ENCODE data around the gene ELMOD1.

ELMOD1 gene

DNA sequence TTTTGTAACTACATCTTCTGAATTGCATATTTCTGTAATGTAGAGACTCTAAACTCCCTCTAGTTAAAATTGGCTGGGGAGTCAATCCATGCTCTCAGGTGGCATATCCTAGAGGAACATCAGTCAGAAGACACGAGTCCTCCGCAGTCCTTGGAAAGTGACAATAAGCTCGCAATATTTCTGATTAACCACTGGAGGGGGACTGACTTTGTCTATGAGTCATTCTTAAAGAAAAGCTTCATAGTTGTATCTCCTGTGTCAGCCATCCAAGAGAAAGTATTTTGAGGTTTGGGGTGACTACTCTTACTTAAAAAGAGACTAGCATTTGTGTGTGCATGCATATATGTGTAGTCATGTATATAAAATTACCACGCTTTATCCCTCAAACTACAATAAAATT is 60.7 kb downstream of the ELMOD1 start:
- peak; percentile 7 for DNase-seq

DNA sequence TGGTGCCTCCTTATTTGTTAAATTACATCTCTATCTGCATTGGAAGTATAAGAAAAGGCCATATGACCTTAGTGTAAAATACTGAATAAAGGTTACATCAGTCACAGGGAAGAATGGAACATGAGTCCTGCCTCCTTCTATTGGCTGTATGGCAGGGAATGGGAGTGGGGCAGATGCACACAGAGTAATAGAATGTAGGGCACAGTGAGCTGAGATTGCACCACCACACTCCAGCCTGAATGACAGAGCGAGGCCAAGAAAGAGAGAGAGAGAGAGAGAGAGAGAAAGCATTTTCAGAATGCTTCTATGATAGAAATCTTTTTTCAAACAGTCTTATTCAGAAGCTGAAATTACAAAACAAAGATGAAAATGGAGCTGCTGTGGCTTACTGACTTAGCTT is 62.1 kb downstream of the ELMOD1 start:
- no peak for DNase-seq

DNA sequence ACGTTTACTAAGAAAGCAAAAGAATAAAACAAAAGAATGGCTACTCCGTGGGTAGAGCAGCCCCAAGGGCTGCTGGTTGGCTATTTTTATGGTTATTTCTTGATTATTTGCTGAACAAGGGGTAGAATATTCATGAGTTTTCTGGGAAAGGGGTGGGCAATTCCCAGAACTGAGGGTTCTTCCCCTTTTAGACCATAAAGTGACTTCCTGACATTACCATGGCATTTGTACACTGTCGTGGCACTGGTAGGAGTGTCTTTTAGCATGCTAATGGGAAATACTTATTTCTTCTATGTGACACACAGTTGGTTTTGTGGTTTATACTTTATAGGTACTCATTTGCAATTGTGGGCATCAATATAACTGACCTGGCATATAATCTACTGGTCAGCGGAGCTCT is 64.7 kb downstream of the ELMOD1 start:
- DNase-seq = no peak

DNA sequence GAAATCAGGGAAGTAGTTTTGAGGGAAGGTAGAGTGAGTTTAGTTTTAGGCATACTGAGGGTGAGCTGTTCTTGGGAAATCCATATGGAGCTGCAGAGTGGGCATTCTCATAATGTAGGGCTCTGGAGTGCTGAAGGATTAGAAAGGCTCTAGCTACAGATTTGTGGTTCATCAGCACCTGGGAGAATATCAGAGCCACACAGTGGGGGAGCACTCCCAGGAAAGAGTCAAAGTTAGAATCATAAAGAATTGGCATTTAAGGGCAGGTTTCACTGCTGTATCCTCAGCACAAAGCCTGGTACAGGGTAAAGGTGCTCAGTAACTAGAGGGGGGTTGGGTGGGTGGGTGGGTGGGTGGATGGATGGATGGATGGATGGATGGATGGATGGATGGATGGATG is 68.4 kb downstream of the ELMOD1 start:
- no peak for DNase-seq

DNA sequence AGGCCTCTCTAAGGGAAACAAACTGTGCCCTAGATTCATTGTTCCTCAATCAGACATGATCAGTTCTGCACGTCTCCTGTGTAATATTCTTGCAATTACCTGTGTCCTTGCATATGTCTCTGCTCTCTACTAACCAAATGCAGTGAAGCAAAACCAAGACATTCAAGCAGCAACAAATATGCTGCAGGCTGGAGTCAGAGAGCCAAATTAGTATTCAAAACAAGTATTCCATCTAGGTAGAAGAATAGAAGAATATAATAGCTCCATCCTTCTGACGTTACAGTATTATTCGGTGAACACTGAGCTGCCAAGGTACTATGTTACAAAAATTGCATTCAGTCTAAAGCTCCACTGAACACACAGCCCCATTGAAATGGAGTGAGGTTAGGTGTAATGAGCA is 69.1 kb downstream of the ELMOD1 start:
- DNase-seq = no peak

DNA sequence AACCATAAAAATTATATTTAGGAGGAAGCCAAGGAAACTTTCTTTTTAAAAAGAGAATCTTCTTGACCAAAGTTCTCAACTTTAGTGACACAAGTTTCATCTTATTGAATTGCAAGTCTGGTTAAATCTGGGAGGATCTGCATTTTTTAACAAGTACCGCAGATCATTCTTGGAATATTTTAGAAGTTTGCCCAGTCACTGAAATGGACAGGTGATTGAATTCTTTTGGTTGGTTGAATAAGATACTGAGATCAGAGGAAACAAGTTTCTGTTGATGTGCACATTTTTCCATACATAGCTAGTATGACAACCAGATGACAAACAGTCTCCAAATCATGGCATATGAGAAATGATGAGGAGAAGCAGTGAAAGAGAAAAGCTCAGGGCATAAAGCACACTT is 70.7 kb downstream of the ELMOD1 start:
- DNase-seq = no peak

DNA sequence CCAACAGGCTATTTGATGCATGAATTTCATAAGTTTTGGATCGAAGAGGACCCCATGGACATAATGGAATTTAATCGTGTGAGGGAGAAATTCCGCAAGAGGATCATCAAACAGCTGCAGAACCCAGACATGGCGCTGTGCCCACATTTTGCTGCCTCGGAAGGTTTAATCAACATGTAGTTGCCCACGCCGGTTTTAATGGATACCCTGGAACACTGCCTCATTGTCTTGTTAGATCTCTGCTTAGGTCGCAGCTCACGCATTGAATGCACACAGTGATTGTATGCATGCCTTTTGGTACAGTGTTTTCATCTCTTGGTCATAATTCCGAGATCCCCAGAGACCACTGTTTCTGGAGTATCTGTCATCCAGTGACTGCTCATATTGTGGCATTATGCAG is 74.1 kb downstream of the ELMOD1 start:
- no peak for DNase-seq

DNA sequence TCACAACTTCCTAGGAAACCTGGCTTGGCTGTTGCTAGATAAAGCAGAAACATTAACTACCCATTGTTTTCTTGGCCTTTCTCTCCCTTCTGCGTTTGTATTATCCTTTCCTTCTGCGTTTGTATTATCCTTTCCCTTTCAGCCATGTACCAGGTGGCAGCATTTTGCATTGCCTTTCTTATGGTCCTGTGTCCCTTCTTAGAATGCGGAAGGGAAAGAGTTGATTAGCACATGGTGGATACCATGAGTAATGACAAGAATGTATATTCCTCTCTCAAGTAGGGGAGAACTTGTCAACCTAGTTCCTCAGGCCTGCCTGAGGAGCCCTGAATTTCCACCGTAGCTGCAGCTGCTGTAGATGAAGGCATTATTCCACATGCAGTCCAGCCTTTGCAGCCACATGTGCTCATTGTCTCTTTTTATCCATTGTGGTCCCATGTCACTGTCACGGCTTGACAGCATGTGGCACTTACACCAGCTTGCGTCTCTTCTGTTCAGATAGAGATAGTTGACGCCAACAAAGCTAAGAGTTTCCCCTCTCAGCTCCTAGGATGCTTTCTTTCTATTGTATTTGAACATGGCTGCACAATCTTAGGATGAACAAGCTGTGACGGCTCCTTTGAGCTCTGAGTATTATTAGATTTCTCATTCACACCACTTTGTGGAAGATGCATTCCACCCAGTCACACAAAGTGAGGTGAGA is 76.1 kb downstream of the ELMOD1 start:
- no peak for DNase-seq

DNA sequence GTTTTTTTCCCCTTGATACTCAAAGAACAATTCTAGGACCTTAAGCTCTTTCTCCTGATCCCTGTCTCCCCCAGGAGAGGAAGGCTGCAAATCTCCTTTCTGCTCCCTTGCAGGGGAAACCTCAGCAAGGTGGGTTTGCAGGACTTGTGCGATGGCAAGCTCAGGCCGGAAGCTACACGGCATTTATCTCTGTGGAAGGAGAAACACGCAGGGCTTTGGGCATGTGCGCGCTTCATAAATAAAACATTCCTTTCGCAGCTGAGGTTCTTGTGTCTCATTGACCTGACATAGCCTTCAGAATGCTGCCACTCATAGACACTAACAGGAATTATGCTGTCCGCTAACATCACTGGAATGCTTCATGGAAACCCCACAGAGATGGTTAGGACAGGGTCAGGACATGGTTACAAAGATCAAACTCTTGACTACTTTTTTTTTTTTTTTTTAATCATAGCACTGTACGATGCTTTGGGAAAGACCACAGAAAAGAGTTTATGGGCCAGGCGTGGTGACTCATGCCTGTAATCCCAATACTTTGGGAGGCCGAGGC is 78.3 kb downstream of the ELMOD1 start:
- DNase-seq = no peak

DNA sequence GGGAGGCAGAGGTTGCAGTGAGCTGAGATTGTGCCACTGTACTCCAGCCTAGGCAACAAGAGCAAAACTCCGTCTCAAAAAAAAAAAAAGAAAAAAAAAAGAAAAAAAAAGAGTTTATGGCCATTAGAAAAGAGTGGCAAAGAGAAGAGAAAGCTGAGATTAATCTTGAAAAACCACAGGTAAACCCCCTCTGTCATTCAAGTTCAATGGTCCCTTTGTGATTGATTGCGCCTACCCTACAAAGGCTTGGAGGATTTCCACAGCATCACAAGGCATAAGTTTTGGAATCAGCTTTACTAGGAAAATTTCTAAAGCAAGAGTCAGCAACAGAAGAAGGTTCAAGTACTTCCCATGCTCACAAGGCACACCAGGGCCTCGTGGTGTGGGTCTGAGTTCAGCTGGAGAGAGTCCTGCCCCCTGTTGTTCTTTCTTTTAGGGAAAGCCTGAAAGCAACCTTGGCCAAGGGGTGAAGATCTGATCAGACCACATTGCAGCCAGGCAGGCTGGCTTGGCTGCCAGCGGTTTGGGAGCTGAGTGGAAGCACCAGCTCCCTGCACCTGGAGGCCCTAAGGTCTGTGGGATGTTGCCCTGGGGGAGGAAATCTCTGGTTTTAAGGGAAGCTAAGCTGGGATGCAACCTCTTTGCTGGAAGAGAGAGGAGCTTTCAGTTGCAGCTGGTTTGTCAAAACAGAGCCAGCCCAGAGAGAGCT is 79.1 kb downstream of the ELMOD1 start:
- DNase-seq = no peak

DNA sequence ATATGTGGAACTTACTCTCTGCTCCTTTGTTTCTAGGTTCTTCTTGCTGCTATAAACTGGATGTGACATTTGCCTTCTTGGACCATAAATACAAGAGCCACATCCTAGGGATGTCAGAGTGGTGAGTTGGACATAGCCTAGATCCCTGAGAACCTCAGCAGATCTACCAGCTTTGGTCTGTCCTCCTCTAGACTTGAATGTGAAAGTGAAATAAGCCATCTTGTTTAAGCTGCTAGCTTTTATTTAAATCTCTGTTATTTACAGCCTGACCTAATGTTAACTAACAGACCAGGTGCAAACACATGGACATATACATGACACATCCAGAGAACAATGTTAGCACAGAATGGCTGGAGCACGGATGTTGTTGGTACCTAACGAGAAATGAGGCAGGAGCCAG is 85.0 kb downstream of the ELMOD1 start:
- no peak for DNase-seq

DNA sequence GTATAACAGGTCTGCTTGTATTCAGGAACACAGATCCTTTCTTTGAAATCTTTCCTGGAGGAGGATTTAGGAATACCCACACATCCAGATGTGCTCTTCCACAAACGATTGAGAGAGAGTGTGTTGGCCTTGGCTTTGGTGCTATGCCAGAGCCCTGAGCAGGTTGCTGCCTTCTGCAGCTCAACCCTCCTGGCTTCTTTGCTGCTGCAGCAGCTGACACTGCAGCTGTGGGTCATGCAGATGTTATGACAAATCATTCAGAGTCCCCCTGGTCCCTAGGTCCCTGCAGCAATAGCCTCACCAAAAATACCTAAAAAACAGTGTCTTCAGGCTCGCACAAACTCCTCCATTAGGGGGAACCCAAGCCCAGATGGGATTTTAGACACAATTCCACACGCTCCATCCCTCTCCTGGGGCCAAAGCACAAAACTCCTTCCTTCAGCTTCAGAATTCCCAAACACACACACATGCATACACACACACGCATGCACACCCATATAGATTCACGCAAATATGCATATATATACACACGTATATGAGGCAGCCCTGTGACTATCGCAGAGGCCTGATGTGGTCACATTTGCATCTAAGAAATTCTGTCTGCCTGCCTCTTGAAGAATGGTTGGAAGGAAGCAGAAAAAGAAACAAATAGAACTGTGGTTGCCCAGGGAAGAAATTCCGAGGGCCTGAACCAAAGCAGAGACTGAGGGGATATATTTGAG is 85.5 kb downstream of the ELMOD1 start:
- no peak for DNase-seq

DNA sequence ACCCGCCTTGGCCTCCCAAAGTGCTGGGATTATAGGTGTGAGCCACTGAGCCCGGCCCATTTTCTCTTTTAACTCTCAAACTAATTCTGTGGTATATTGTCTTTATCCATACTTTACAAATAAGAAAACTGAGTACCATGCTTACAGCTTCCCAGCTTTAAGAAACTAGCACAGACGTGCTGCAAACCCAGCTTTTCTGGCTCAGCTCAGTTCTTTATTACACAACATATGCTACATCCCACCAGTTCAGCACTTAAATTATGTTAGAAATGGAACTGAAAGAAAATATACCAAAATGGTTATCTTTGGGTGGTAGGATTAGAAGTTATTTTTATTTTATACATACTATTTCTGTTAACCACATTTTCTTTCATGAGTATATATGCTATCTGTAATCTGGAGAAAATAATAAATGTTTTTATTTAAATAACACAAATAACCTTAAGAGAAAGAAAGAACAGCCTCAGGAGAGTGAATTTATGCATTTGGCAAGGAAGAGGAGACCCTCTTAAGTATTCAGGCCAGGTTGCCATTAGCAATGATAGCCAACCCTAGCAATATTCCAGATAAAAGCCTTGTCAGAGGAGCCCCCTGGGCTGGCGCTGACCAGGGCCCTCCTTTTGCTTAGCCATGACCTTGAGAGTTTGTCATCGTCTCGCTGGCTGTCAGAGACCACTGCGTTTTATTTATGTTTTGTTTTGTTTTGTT is 87.1 kb downstream of the ELMOD1 start:
- DNase-seq = no peak

DNA sequence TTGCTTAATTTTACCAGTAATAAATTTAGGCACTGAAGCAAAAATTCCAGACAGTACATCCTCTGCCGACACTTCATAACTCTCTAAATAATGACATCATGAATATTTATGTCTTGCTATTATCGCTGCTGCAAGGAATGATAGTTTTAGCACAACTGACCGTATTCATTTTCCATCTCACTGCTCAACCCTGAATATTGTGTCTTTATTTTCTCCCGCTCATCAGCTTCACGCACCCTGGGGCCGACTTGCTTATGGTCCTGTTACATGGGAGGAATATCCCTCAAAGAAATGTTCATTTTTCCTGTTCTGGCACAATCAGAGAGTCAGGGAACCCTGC is 87.7 kb downstream of the ELMOD1 start:
- DNase-seq = no peak

DNA sequence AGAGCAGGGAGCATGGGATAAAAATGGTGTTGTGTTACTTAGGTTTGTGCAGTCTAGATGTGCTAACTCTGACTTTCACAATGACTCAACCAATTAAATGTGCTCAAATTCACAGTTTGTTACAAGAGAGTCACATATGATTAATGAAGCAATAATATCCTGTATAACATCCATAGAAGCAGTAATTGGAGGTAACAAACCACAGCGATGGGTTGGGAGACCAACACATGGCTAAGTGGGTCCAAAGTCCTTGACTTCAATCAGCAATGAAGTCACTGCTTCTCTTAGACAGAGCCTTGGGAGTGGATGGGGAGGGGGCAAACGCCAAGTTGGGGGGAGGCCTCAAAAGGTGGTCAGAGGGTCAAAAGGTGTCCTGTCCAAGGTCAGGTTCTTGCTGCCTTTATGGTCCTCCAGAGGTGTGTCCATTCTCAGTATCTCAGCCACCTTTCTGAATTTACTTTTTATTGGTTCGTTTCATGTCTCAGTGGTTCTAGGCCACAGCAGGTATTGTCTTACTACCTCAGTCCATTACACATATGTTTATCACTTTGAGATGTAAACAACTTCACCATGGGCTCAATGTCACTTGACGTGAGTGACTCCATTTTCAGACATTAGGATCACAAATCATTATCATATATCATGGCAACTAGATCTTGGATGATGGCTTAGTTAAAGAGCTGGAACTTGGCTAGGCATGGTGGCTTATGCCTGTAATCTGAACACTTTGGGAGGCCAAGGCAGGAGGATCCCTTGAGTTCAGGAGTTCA is 88.5 kb downstream of the ELMOD1 start:
- DNase-seq = no peak

DNA sequence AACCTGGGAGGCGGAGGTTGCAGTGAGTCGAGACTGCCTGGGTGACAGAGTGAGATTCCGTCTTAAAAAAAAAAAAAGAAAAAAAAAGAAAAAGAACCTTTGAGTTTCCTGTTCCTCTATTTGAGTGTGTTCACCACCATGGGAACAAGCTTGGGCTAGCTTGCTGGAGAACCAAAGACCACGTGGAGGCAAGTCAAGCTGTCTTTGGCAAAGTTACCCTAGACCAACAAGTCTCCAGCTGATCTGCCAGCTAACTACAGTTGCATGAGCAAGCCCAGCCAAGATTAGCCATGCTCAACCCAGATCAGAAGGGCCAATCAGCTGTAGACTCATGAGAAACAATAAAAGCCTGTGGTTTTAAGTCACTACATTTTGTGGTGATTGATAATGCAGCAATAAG is 91.2 kb downstream of the ELMOD1 start:
- no peak for DNase-seq

DNA sequence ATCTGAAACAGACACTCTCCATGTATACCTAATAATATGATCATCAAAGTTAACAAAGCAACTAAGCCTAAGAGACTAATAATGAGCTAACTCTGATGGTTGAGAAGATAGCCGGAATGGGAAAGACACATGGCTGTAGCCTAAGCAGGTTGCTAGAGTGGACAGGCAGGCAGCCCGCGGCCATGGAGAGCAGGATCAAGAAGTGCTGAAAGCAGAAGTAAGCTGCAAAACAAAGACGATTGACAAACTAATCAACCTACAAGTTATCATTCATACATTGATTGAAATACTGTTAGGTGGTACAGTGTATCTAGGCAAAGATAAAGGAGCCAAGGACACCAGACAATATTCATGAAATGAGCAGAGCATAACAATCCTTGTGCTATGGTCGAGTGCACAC is 91.6 kb downstream of the ELMOD1 start:
- no peak for DNase-seq

DNA sequence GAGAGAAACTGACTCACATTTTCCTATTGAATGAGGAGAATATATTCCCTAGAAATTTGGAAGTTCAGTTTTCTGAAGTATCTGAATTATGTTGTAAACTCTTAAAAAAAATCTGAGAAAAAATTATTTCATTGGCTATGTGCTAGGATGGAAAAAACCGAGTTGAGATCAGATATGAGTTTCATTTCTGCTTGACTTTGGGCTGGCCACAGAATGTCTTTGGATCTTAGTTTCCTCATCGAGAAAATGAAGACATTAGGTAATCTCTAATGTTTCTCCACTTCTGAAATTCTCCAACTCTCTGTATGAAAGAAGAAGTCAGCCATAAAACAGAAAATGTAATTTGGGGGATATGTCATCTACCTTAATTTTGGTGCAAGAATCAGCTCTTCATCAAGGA is 92.1 kb downstream of the ELMOD1 start:
- no peak for DNase-seq

DNA sequence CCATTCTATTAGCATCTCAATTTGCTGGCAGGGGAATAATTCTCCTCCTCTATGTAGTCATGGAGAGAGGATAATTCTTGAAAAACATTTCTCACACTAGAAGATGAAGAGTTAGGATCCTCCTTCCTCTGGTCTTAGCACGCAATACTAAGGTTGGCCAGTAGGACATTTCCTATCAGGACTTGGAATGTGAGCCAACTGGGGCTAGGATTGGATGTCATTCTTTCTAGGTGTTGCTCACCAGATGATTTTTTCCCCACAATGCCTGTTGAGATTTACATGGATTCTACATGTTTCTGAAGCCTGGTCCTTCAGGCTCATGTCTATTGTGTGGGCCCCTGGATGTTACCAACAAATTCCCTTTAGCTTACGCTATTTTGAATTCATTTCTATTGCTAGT is 92.9 kb downstream of the ELMOD1 start:
- no peak for DNase-seq

DNA sequence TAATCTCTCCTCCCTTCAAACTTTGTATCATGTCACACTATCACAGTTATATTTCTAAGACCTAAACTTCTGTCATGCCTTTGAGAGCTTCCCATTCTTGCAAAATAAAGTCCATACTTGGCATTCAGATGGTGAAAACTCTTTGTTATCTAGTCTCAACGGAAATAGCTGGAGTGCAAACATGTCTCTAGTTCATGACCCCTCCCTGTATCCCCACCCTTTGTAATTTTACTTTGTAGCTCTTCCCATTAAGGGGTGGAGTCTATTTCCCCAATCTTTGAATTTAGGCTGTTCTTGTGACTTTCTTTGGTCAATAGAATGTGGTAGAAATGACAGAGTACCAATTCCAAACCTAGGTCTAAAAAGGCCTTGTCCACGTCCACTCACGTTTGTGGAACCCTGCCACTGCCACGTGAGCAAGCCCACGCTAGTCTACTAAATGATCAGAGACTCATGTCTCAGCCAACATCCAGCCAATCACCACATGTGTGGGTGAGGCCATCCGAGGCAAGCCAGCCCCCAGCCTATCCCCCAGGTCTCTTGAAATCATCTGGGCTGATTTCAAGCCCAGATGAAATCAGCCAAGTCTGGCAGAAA is 97.5 kb downstream of the ELMOD1 start:
- no peak for DNase-seq

DNA sequence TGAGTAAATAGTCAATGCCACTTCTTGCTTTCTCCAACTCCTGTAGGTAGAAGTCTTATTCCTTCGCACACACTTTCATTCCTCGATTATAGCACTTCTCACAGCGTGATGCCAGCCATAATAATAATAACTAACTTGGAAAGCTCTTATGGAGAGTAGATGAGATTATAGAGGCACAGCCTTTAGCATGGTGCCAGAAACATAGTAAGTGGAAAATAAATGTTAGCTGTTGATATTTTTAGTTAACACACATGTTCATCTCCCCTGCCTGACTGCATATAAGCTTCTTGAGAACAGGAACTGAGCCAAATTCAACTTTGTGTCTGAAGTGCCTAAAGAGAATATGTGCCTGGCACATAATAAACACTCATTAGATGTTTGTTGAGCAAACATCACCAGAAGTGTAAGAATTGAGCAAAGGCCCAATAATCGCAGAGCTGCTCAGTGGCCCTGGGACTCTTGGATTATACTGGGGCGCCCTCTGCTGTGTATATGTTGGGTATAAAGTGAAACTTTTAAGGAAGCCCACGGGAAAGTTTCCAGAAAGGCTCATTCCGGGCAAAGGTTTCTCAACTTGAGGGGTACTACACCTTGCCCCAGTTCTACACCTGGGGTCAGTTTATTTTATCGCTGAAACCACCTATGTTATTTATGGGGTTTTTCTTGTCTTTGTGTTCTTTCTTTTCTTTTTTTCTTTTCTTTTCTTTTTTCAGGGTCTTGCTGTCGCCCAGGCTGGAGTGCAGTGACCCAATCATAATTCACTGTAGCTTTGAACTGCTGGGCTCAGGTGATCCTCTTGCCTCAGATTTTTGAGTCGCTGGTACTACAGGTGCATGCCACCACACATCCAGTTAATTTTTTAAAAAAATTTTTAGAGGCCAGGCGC is 98.6 kb downstream of the ELMOD1 start:
- DNase-seq = peak; percentile 31

Measured in kidney glomerular epithelial cell (primary cell).